GM19035 (cell line): ENCODE results near the gene MMAA.
"Not testable (repeated sequence)": the region's sequence is repeated elsewhere in the genome, so short reads cannot be mapped to it uniquely, and the experiment has no call there.

Source experiments
- ATAC-seq: cut with Tn5 transposase; IDR thresholded peaks from one replicate; pipeline ENCODE4 v1.9.1; 2021; ENCODE audit not compliant: unreplicated experiment

Gene MMAA

DNA sequence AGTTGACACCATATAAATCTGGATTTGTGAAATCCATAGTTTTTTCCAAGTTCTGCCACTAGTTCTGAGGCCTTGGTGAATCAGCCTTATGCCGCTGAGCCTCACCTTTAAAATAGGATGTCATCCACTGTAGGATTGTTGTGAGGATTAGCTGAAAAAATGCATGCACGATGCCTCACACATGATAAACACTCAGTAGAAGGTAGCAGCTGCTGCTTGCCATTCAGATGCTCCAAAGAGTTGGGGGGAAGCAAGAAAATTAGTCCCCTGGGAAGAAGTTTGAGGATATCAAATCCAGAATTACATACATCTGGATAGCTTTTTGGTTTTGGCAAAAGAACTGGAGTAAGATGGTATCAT lies 7.4 kb downstream of the MMAA start:
- no peak for ATAC-seq

GRCh38 chr4:145635117-145635516 lies 15.9 kb downstream of the MMAA start:
- no peak for ATAC-seq

GRCh38 chr4:145635630-145636029 lies 16.4 kb downstream of the MMAA start:
- ATAC-seq: no peak

- no peak for ATAC-seq
Observed at GRCh38 chr4:145639186-145639698, 20.1 kb downstream of the MMAA start.

DNA sequence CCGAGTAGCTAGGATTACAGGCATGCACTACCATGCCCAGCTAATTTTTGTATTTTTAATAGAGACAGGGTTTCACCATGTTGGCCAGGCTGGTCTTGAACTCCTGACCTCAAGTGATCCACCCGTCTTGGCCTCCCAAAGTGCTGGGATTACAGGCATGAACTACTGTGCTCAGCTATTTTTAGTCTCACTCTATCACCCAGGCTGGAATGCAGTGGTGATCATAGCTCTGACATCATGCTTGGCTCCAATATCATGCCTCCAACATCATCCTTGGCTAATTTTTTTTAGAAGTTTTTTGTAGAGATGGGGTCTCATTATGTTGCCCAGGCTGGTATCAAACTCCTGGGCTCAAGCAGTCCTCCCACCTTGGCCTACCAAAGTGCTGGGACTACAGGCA lies 21.1 kb downstream of the MMAA start:
- not testable (repeated sequence) for ATAC-seq

DNA sequence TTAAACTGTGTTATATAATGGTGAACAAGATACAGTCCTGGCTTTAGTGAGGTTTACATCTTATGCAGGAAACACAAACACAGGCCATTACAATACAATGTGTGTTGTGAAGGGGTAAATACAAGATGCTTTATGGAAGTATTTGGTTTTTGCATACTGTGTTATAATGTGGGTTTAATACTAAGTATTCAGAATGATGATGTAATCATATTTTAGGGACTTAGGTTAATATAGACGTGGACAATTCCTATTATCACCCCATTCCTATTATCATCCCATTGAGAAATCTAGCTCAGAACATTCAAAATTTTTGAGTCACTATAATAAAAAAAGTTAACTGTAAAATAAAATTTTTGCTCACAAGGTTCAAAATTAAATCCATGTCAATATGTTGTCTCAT lies 24.1 kb downstream of the MMAA start:
- no peak for ATAC-seq

- ATAC-seq: no peak
Observed at GRCh38 chr4:145644699-145645098, 25.5 kb downstream of the MMAA start.

DNA sequence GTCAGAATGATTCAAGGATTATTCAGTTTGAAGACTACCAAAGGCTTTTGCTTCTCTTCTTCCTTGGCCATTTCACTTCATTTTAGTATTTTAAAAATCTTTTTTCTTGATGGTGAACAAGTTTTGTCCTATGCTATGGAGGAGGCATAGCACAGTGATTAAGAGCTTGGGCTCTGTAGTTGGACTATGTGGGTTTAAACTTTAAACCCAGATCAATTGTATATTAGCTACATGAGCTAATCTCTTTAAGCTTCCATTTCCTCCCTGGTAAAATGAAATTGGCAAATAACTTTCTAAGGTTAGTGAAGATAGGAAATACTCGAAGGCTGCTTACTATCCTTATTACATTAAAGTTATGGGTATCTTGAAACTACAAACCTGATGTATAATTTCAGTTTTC lies 37.0 kb downstream of the MMAA start:
- ATAC-seq: no peak

- no peak for ATAC-seq
Observed at GRCh38 chr4:145660064-145660463, 40.9 kb downstream of the MMAA start.

GRCh38 chr4:145663194-145663593 lies 44.0 kb downstream of the MMAA start:
- ATAC-seq: no peak

- no peak for ATAC-seq
Observed at GRCh38 chr4:145665773-145666172, 46.6 kb downstream of the MMAA start.

- ATAC-seq: no peak
Observed at GRCh38 chr4:145670422-145670821, 51.2 kb downstream of the MMAA start.

- ATAC-seq: no peak
Observed at GRCh38 chr4:145679520-145679919, 60.3 kb downstream of the MMAA start.

DNA sequence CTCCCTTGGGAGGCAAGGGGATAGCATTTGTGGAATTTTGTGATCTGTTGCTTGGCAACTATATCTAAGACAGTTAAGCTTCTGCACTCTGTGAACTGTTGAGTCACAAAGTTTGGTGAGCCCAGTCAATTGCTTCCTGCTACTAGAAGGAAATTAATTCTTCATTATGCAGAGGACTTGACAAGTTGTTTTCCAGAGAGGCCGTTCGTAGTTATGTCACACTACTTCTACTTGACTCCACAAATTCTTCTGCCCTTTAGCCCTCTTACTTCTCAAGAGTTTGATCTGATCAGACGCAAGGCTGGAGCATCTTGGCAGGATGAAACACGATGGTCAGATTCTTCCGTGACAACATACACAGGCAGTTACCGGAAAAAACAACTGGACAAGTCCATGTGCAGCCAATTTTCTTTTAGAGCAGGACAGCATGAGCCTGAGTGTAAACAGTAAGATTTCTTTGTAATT lies 60.8 kb downstream of the MMAA start, which contains the start of gene C4orf51:
C4orf51 (plus strand) TSS at position 156 of the 465 bp plus-strand sequence; CDS start at position 214, 58 bp downstream.
- ATAC-seq: no peak

- ATAC-seq: no peak
Observed at GRCh38 chr4:145680902-145681301, 61.7 kb downstream of the MMAA start.

GRCh38 chr4:145681518-145681917 lies 62.3 kb downstream of the MMAA start:
- no peak for ATAC-seq

- ATAC-seq: no peak
Observed at GRCh38 chr4:145681956-145682355, 62.8 kb downstream of the MMAA start.

DNA sequence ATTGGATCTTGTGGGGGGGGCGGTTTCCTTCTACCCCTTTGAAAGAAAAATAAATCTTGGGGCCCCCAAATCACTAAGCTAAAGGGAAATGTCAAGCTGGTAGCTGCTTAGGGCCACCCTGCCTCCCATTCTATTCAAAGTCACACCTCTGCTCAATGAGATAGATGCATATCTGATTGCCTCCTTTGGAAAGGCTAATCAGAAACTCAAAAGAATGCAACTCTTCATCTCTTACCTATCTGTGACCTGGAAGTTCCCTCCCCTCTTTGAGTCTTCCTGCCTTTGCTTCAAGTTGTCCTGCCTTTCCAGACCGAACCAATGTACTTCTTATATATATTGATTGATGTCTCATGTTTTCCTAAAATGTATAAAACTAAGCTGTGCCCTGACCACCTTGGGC lies 67.8 kb downstream of the MMAA start:
- ATAC-seq: no peak

DNA sequence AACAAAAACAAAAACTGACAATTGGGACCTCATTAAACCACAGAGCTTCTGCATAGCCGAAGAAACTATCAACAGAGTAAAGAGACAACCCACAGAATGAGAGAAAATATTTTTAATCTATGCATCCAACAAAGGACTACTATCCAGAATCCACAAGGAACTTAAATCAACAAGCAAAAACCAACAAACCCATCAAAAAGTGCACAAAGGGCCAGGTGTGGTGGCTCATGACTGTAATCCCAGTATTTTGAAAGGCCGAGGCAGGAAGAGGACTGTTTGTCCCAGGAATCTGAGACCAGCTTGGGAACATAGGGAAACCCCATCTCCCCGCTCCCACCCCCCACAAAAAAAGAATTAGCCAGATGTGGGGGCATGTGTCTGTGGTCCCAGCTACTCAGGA lies 71.4 kb downstream of the MMAA start:
- no peak for ATAC-seq

GRCh38 chr4:145691416-145691815 lies 72.2 kb downstream of the MMAA start:
- not testable (repeated sequence) for ATAC-seq

DNA sequence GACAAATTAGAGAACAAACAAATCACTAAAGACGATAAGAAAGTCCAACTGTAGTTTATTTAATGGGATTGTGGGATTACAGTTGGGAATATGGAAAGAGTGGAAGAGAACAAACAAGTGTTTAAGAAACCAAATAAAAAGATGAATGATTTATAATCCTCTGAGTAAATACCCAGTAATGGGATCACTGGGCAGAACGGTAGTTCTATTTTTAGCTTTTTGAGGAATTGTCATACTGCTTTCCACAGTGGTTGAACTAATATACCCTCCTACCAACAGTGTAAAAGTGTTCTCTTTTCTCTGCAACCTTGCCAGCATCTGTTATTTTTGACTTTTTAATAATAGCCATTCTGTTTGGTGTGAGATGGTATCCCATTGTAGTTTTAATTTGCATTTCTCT lies 75.7 kb downstream of the MMAA start:
- ATAC-seq: no peak

- no peak for ATAC-seq
Observed at GRCh38 chr4:145697332-145697731, 78.1 kb downstream of the MMAA start.

DNA sequence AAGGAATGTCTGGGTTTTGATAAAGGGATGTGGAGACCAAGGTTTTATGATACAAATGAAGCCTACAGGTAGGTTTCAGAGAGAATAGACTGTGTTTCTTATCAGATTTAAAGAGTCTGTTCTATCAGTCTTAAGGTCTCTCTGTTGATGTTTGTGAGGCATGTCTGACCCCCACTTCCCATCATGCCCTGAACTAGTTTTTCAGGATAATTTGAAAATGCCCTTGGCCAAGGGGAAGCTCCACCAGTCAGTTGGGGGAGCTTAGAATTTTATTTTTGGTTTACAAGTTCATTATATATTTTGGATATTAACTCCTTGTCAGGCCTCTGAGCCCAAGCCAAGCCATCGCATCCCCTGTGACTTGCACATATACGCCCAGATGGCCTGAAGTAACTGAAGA lies 79.3 kb downstream of the MMAA start:
- ATAC-seq: no peak
